Measurements from ENCODE around the gene ZBTB2. TPM values are rescaled to one million over a fixed set of nuclear protein-coding genes. Genes with fewer than 3 reads are reported as not detected.

The ZBTB2 gene
- total RNA-seq, 1 experiment from 2014 or later: 31.4 TPM

- Histone ChIP-seq H4K20me1 (ENCODE audit: control insufficient read depth, insufficient read depth, insufficient read length) (no peaks in the 10 kb centered on the region), H3K4me2 (ENCODE audit: insufficient read depth, insufficient read length, low read length) (no peak overlapping the region), H3K23me2 (ENCODE audit: insufficient read length, low read depth, low read length, poor library complexity, severe bottlenecking) (no peaks in the 10 kb centered on the region), H3K27ac (ENCODE audit: insufficient read length, low read depth, low read length) (no peak overlapping the region), H3K79me1 (ENCODE audit: insufficient read depth, low read depth, low read length, poor library complexity, severe bottlenecking) (peaks cover 2% of the 10 kb centered on the region), H2AFZ (ENCODE audit: low read length) (no peak overlapping the region), H3K9ac (ENCODE audit: extremely low read depth, insufficient read length, low read length) (no peak overlapping the region), H3K23ac (ENCODE audit: insufficient read length, low read depth, low read length) (no peak overlapping the region), H2BK12ac (ENCODE audit: insufficient read length, low read depth, low read length) (no peak overlapping the region), H2BK15ac (ENCODE audit: low read depth, low read length) (no peak overlapping the region), H3K18ac (ENCODE audit: insufficient read length, low read depth, low read length) (no peak overlapping the region), H3K4me1 (ENCODE audit: insufficient read depth, low read length) (peaks cover 6% of the 10 kb centered on the region; the same call in 1 of the 2 replicates), H3K14ac (ENCODE audit: insufficient read depth, low read length) (no peak overlapping the region), H3K79me2 (ENCODE audit: insufficient read depth, low read length) (peaks cover 7% of the 10 kb centered on the region; the same call in 1 of the 2 replicates), H2BK5ac (ENCODE audit: insufficient read length, low read length) (no peak overlapping the region), H3T11ph (ENCODE audit: low read length) (no peak overlapping the region), H4K5ac (ENCODE audit: insufficient read length, low read depth, low read length) (no peak overlapping the region), H3K4ac (ENCODE audit: low read depth, low read length) (no peak overlapping the region), H3K56ac (ENCODE audit: insufficient read length, low read depth, low read length) (no peak overlapping the region), H3K27me3 (ENCODE audit: insufficient read depth, low read length) (no peaks in the 10 kb centered on the region), H2BK120ac (ENCODE audit: low read depth, low read length, poor library complexity, severe bottlenecking) (no peak overlapping the region), H2AK5ac (ENCODE audit: insufficient read length, low read length) (no peak overlapping the region), H4K8ac (replicated peaks; ENCODE audit: insufficient read length, low read depth, low read length) (no peak overlapping the region), H2BK20ac (ENCODE audit: low read depth, low read length, poor library complexity, severe bottlenecking) (no peak overlapping the region), H3K9me3 (ENCODE audit: control insufficient read depth, low read depth, low read length) (no peaks in the 10 kb centered on the region), H4K91ac (ENCODE audit: insufficient read length, low read depth, low read length) (no peak overlapping the region)
- TF ChIP-seq CTCF (conservative IDR thresholded peaks at IDR 0.05): no peak
- no peak for DNase-seq
- H3K27me3 Mint-ChIP-seq (ENCODE audit: low read depth): no peaks in the 10 kb centered on the region
- no CpG with 5 or more reads among the region's 1 CpG for WGBS (ENCODE audit: extremely low coverage, insufficient read length, low lambda C conversion rate)
- peaks cover 4 to 18% (median 16%) of the 10 kb centered on the region in 3 experiments; a peak in 6 of 7 replicates for H3K36me3 Mint-ChIP-seq (ENCODE audit: insufficient read depth in 1 of 3, low read depth in 3 of 3)
- no peak overlapping the region for H3K4me3 Mint-ChIP-seq
- peaks cover 26 to 28% of the 10 kb centered on the region in 2 experiments for H3K4me1 Mint-ChIP-seq
- no peak overlapping the region; a peak in 1 of 7 replicates for H3K27ac Mint-ChIP-seq
- no peaks in the 10 kb centered on the region for H3K9me3 Mint-ChIP-seq
Observed at GRCh38 chr6:151376440-151376839, 14.9 kb downstream of the ZBTB2 start.
